NCI-H2196 treated with DMSO at 0.1 percent for 48 hours (cell line): ENCODE measurements around the gene OR51I2.

Experiments used
- DNase-seq: peaks from one replicate; lab custom pipeline; 2025; ENCODE audit not compliant: unreplicated experiment; lab: John Stamatoyannopoulos, UW

OR51I2 gene

DNA sequence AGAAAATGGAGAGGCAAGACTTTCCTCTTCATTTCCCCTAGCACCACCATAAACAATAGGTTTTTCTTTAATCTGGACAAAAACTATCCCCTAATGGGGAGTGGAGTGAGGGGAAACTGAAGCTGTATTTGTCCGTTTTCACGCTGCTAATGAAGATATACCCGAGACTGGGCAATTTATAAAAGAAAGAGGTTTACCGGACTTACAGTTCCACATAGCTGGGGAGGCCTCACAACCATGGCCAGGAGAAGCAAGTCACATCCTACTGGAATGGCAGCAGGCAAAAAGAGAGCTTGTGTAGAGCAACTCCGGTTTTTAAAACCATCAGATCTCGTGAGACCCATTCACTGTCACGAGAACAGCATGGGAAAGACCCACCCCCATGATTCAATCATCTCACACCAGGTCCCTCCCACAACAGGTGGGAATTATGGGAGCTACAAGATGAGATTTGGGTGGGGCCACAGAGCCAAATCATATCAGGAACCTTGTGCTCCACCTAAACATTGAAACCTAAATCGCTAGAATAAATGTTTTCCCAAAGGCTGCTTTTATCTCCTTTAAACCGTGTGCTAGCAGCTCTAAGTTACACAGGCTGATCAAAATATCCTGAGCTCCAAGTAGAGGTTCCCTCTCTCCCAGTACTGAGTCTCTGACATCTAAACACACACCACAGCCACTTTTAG is 56.4 kb downstream of the OR51I2 start:
- no peak for DNase-seq
